Measurements from ENCODE around the gene LEPR.

LEPR gene

GRCh38 chr1:65421351-65422025 is 1.0 kb downstream of the LEPR start:
- DNase-seq (ENCODE audit: low read depth) = no peak

GRCh38 chr1:65422241-65423203 is 2.1 kb downstream of the LEPR start:
- peak overlapping the region; percentile 88 for H3K4me3 ChIP-seq (ENCODE audit: low read length)
- no peak for TF ChIP-seq CTCF (conservative IDR thresholded peaks at IDR 0.05; ENCODE audit: low read depth, low read length)
- no peak for DNase-seq (ENCODE audit: low read depth)

More at GRCh38 chr1:65421351-65422025, 1.0 kb downstream of the LEPR start:
- TF ChIP-seq CTCF (conservative IDR thresholded peaks at IDR 0.05; ENCODE audit: low read depth, low read length) = no peak
- H3K4me3 ChIP-seq (ENCODE audit: low read length) = peak overlapping the region; percentile 88

GRCh38 chr1:65423884-65424572 is 3.6 kb downstream of the LEPR start:
- H3K4me3 ChIP-seq (ENCODE audit: low read length) = no peak overlapping the region
- peak; percentile 90 for DNase-seq (ENCODE audit: low read depth)

GRCh38 chr1:65424573-65424889 is 4.1 kb downstream of the LEPR start:
- no peak for DNase-seq (ENCODE audit: low read depth)
- H3K4me3 ChIP-seq (ENCODE audit: low read length) = no peak overlapping the region
- TF ChIP-seq CTCF (conservative IDR thresholded peaks at IDR 0.05; ENCODE audit: low read depth, low read length) = no peak

More at GRCh38 chr1:65423884-65424572, 3.6 kb downstream of the LEPR start:
- TF ChIP-seq CTCF (conservative IDR thresholded peaks at IDR 0.05; ENCODE audit: low read depth, low read length) = no peak

- no peak for TF ChIP-seq CTCF (conservative IDR thresholded peaks at IDR 0.05; ENCODE audit: low read depth, low read length)
- no peak for DNase-seq (ENCODE audit: low read depth)
- no peak overlapping the region for H3K4me3 ChIP-seq (ENCODE audit: low read length)
Observed at GRCh38 chr1:65425006-65425405, 4.5 kb downstream of the LEPR start.

- no peak overlapping the region for H3K4me3 ChIP-seq (ENCODE audit: low read length)
- DNase-seq (ENCODE audit: low read depth) = peak; percentile 84
- no peak for TF ChIP-seq CTCF (conservative IDR thresholded peaks at IDR 0.05; ENCODE audit: low read depth, low read length)
Observed at GRCh38 chr1:65425697-65426096, 5.2 kb downstream of the LEPR start.
